IMR-90 (cell line): ENCODE results near the gene STPG1. TPM values are rescaled to one million over a fixed set of nuclear protein-coding genes. Genes with fewer than 3 reads are reported as not detected.

Source experiments
- ATAC-seq: fragments of 200-7000 bp; cut with Tn5 transposase; 2 replicates; pipeline ENCODE4 v1.9.1; 2020; ENCODE audit warnings: low read depth, mild to moderate bottlenecking, moderate library complexity
- BruUV-seq: library from RNA; stranded (reverse); fragments of 400-500 nt; replicated peaks from 2 replicates; lab custom pipeline; 2021; lab: Mats Ljungman, UMichigan
- CTCF ChIA-PET: fragments of 300-600 bp; formaldehyde crosslinking; extraction: SDS; loops from one replicate; lab custom pipeline; 2021; ENCODE audit warnings: antibody characterized with exemption; lab: Yijun Ruan, JAX
- POLR2A ChIA-PET: fragments of 300-600 bp; sonication (Branson Sonifier 250); formaldehyde crosslinking; loops from one replicate; lab custom pipeline; 2022; ENCODE audit warnings: antibody characterized with exemption; ENCODE audit not compliant: unreplicated experiment; lab: Charles Lee
- DNase-seq: peaks from one replicate; pipeline ENCODE4 v3.0.0; 2013
- H2AFZ ChIP-seq: replicated peaks from 2 replicates; pipeline ENCODE3; 2013; ENCODE audit warnings: low read length, mild to moderate bottlenecking; ENCODE audit not compliant: poor library complexity
- H2AK5ac ChIP-seq: 2 replicates; pipeline ENCODE4 v1.6.1; 2013; ENCODE audit warnings: low read depth, low read length, inconsistent platforms
- H2AK9ac ChIP-seq: replicated peaks from 2 replicates; pipeline ENCODE3; 2013; ENCODE audit warnings: mild to moderate bottlenecking, low read depth, low read length, moderate library complexity; ENCODE audit not compliant: poor library complexity
- H2BK120ac ChIP-seq: 2 replicates; pipeline ENCODE4 v1.6.1; 2013; ENCODE audit warnings: low read depth, low read length, inconsistent platforms
- H2BK15ac ChIP-seq: 3 replicates; pipeline ENCODE4 v1.6.1; 2013; ENCODE audit warnings: low read depth, low read length, inconsistent platforms
- H2BK20ac ChIP-seq: 2 replicates; pipeline ENCODE4 v1.6.1; 2013; ENCODE audit warnings: low read depth, mild to moderate bottlenecking, inconsistent platforms, low read length, moderate library complexity
- H2BK5ac ChIP-seq: 2 replicates; pipeline ENCODE4 v1.6.1; 2013; ENCODE audit warnings: mild to moderate bottlenecking, low read depth, low read length, inconsistent platforms; ENCODE audit not compliant: poor library complexity, severe bottlenecking
- H3K14ac ChIP-seq: replicated peaks from 2 replicates; pipeline ENCODE4 v1.6.1; 2013; ENCODE audit warnings: low read depth, low read length, inconsistent platforms
- H3K18ac ChIP-seq: 2 replicates; pipeline ENCODE4 v1.6.1; 2013; ENCODE audit warnings: low read depth, low read length, control low read depth
- H3K23ac ChIP-seq: 2 replicates; pipeline ENCODE4 v1.6.1; 2013; ENCODE audit warnings: low read depth, low read length, inconsistent platforms
- H3K27ac ChIP-seq: 2 replicates; pipeline ENCODE4 v1.5.1; 2013; ENCODE audit warnings: mild to moderate bottlenecking, control low read depth, low read length; ENCODE audit not compliant: insufficient read depth
- H3K27me3 ChIP-seq: 2 replicates; pipeline ENCODE4 v1.6.1; 2013; ENCODE audit warnings: low read length; ENCODE audit not compliant: control insufficient read depth, insufficient read depth
- H3K36me3 ChIP-seq: 2 replicates; pipeline ENCODE4 v1.6.1; 2013; ENCODE audit warnings: low read length, mixed read lengths; ENCODE audit not compliant: control insufficient read depth, insufficient read depth
- H3K4ac ChIP-seq: 2 replicates; pipeline ENCODE4 v1.6.1; 2013; ENCODE audit warnings: low read depth, low read length, inconsistent platforms
- H3K4me1 ChIP-seq: 2 replicates; pipeline ENCODE4 v1.6.1; 2013; ENCODE audit warnings: low read length, mixed read lengths; ENCODE audit not compliant: control insufficient read depth, insufficient read depth
- H3K4me2 ChIP-seq: 2 replicates; pipeline ENCODE4 v1.6.1; 2013; ENCODE audit warnings: low read depth, mild to moderate bottlenecking, control low read depth, low read length, moderate library complexity
- H3K4me3 ChIP-seq: 2 replicates; pipeline ENCODE4 v1.5.1; 2013; ENCODE audit warnings: low read depth, mild to moderate bottlenecking, control low read depth, low read length, moderate library complexity; ENCODE audit not compliant: insufficient read depth
- H3K56ac ChIP-seq: 2 replicates; pipeline ENCODE4 v1.6.1; 2013; ENCODE audit warnings: low read length, inconsistent platforms; ENCODE audit not compliant: insufficient read depth; ENCODE audit errors: extremely low read depth
- H3K79me1 ChIP-seq, 2 experiments: 2 replicates each; pipeline ENCODE4 v1.6.1; 2013; ENCODE audit warnings: low read length in 2 of 2, inconsistent platforms in 1 of 2, low read depth in 1 of 2
- H3K9ac ChIP-seq: 2 replicates; pipeline ENCODE4 v1.6.1; 2013; ENCODE audit warnings: low read depth, low read length, control low read depth
- H3K9me1 ChIP-seq: 2 replicates; pipeline ENCODE4 v1.6.1; 2013; ENCODE audit warnings: low read length, inconsistent platforms; ENCODE audit not compliant: insufficient read depth
- H3K9me3 ChIP-seq: 2 replicates; pipeline ENCODE4 v1.6.1; 2013; ENCODE audit warnings: low read length; ENCODE audit not compliant: control insufficient read depth, insufficient read depth
- H4K20me1 ChIP-seq: 2 replicates; pipeline ENCODE4 v1.6.1; 2013; ENCODE audit warnings: low read length, inconsistent platforms; ENCODE audit not compliant: insufficient read depth
- H4K5ac ChIP-seq: 2 replicates; pipeline ENCODE4 v1.6.1; 2013; ENCODE audit warnings: mild to moderate bottlenecking, low read depth, low read length, control low read depth
- H4K8ac ChIP-seq, 2 experiments: 2 replicates each; pipeline ENCODE4 v1.6.1; 2013; ENCODE audit warnings: low read depth in 2 of 2, low read length in 2 of 2, control low read depth in 1 of 2, inconsistent platforms in 1 of 2
- H4K91ac ChIP-seq: 2 replicates; pipeline ENCODE4 v1.6.1; 2013; ENCODE audit warnings: low read depth, low read length, inconsistent platforms; ENCODE audit not compliant: insufficient read depth
- CEBPB ChIP-seq: IDR thresholded peaks from 2 replicates; pipeline ENCODE4 v1.6.1; 2012; ENCODE audit warnings: low read depth, low read length, improper control_type of control experiment
- ELK1 ChIP-seq: fragments of 150-350 bp; IDR thresholded peaks from 2 replicates; pipeline ENCODE4 v1.6.1; 2016; ENCODE audit warnings: low read depth, mild to moderate bottlenecking, low read length, moderate library complexity, borderline replicate concordance
- MAZ ChIP-seq: IDR thresholded peaks from 2 replicates; pipeline ENCODE4 v1.6.1; 2012; ENCODE audit warnings: low read depth, mild to moderate bottlenecking, low read length, improper control_type of control experiment, moderate library complexity, borderline replicate concordance
- MXI1 ChIP-seq: IDR thresholded peaks from 2 replicates; pipeline ENCODE4 v1.6.1; 2012; ENCODE audit warnings: low read depth, mild to moderate bottlenecking, low read length, moderate library complexity, borderline replicate concordance
- RAD21 ChIP-seq: IDR thresholded peaks from 2 replicates; pipeline ENCODE4 v1.6.1; 2012; ENCODE audit warnings: low read length, improper control_type of control experiment
- SMC3 ChIP-seq: fragments of 150-350 bp; IDR thresholded peaks from 2 replicates; pipeline ENCODE4 v1.6.1; 2016; ENCODE audit warnings: low read depth, mild to moderate bottlenecking, antibody characterized with exemption, low read length, moderate library complexity
- WGBS, 2 experiments: methylation state at CpG; one replicate each; pipeline versions ENCODE4 v1.1.5 to v1.1.7; 2013; ENCODE audit warnings: missing lambda C conversion rate in 2 of 2; ENCODE audit not compliant: insufficient read length in 1 of 2; ENCODE audit errors: extremely low coverage in 2 of 2; 5-methylcytosine and 5-hydroxymethylcytosine counted together
- dilution Hi-C: fragments of 300-500 bp; cut with HindIII; formaldehyde crosslinking; loops from one replicate; pipeline ENCODE4 v1.14.3; 2018; ENCODE audit warnings: low sequenced_read_pairs; ENCODE audit not compliant: unreplicated experiment
- in situ Hi-C: fragments of 300-500 bp; cut with MboI; formaldehyde crosslinking; loops from 3 replicates; pipeline ENCODE4 v1.14.3; 2019; ENCODE audit warnings: low sequenced_read_pairs, inconsistent platforms, mixed read lengths
- intact Hi-C: fragments of 100-400 bp; cut with micrococcal nuclease; formaldehyde crosslinking; loops from 2 replicates; pipeline ENCODE4 v1.10.0; 2022
- polyA plus RNA-seq, 3 experiments: library from polyadenylated mRNA; depleted of rRNA; stranded (reverse); fragments of >200 nt; gene quantifications; 2 replicates each; pipeline ENCODE4 v1.2.3, GENCODE V29; 2012; ENCODE audit warnings: low replicate concordance in 1 of 3
- total RNA-seq: library from RNA; depleted of rRNA; stranded (reverse); fragments of >200 nt; gene quantifications from 2 replicates; pipeline ENCODE4 v1.2.3, GENCODE V29; 2012
- TF ChIP-seq, protein P1 (sequence below): fragments of 150-350 bp; IDR thresholded peaks from 2 replicates; pipeline ENCODE4 v1.6.1; 2017; ENCODE audit warnings: mild to moderate bottlenecking, antibody characterized with exemption, low read length, low read depth

STPG1 gene
- total and polyA plus RNA-seq, 2 of the 4 experiments (the other 2 are of a cell fraction), result 3.0 to 6.5 TPM

DNA sequence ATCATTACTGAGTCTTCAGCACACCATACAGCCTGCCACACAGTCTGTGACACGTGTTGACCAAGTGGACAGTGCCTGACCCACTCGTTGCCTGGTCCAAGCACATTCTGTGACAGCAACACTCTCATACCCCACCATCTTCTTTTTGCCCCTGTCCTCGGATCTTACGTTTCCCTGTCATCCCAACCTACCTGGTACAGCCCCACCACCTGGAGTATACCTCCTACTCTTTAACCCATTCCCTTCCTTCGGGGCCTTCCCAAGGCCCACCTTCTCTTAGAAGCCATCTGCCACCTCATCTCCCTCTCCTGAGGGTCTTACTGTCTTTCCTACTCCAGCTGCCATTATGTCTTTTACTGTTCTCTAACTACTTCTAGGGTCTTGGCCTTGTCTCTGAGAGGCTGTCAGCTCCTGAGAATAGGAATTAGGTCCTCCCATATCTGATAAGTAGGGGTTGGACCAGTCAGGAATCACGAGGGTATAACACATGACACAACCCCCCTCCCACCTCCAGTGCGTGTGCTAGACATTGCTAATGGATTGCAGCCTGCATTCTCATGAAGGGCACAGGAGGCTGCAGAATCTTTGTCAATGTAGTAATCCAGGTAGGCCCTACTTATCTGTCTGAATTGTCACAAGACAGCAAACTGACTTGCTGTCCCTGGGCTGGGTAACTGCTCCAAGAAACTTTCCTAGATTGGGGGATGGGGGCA lies 81.5 kb downstream of the STPG1 start (continued):
- TF ChIP-seq RAD21, result no peak

DNA sequence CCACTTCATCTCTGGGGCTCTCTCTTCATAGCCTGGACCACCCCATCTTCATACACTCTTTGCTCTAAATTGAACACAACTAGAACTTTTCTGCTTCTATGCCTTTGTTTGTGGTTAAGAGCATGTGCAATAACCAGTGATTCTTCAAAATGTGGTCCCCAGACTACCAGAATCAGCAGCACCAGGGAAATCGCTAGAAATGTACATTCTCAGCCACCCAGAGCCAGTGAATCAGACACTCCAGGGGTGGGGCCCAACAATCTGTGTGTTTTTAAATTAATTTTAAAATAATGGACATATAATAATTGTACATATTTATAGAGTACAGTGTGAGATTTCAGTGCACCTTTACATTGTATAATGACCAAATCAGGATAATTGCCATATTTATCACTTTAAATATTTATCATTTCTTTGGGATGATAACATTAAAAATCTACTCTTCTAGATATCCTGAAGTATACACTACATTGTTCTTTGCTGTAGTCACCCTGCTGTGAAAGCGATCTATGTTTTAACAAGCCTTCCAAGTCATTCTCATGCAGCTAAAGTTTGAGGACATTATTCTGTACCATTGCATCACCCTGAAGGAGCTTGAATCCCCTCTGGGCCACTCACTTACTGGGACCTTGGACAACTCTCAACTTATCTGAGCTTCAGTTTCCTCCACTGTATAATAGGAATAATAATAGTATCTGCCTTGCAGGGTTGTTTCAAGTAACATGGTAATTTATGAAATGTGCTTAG lies 83.6 kb downstream of the STPG1 start:
- 0% methylated on average over 1 of the region's 2 CpGs; no CpG with 5 or more reads in 1 of the 2 experiments for WGBS, 2 experiments
- TF ChIP-seq CEBPB, result peak; percentile 94
- TF ChIP-seq, protein P1, sequence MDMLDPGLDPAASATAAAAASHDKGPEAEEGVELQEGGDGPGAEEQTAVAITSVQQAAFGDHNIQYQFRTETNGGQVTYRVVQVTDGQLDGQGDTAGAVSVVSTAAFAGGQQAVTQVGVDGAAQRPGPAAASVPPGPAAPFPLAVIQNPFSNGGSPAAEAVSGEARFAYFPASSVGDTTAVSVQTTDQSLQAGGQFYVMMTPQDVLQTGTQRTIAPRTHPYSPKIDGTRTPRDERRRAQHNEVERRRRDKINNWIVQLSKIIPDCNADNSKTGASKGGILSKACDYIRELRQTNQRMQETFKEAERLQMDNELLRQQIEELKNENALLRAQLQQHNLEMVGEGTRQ, result no peak
- TF ChIP-seq MAZ, result no peak
- TF ChIP-seq SMC3, result no peak
- no peak for TF ChIP-seq MXI1
- no peak for TF ChIP-seq ELK1
- H2AK5ac ChIP-seq, result peak overlapping the region; percentile 81
- peak overlapping the region; percentile 83; the same call in 2 of the 3 replicates for H2BK15ac ChIP-seq
- peak overlapping the region; percentile 79 for H3K14ac ChIP-seq
- H4K5ac ChIP-seq, result peak overlapping the region; percentile 17; the same call in 1 of the 2 replicates
- no peaks in the 10 kb centered on the region for H3K9me3 ChIP-seq
- in situ Hi-C loops (no loop called here), dilution Hi-C loops (no loop called here), intact Hi-C loops (no loop called here)
- ChIA-PET CTCF (no interaction called here), POLR2A (no interaction called here)
- H2BK20ac ChIP-seq, result peak overlapping the region; percentile 94
- peak overlapping the region; percentile 89 for H4K91ac ChIP-seq
- H3K4me3 ChIP-seq, result no peak overlapping the region
- H2AK9ac ChIP-seq, result no peak overlapping the region
- H3K56ac ChIP-seq, result peak overlapping the region; percentile 67; the same call in 1 of the 2 replicates
- DNase-seq, result peak; percentile 86
- peaks cover 14% of the 10 kb centered on the region for H3K9me1 ChIP-seq
- peak overlapping the region; percentile 62 for H3K23ac ChIP-seq
- H4K8ac ChIP-seq, result peak overlapping the region; percentile 56 to 61; a peak in 3 of 4 replicates
- peak overlapping the region; percentile 14; the same call in 1 of the 2 replicates for H3K9ac ChIP-seq
- H4K20me1 ChIP-seq, result no peaks in the 10 kb centered on the region
- H2BK120ac ChIP-seq, result peak overlapping the region; percentile 92
- peaks cover 17% of the 10 kb centered on the region for H3K4me1 ChIP-seq
- H3K4ac ChIP-seq, result peak overlapping the region; percentile 64
- no peaks in the 10 kb centered on the region for H3K79me1 ChIP-seq
- H3K27ac ChIP-seq, result peak overlapping the region; percentile 65; the same call in 1 of the 2 replicates
- H2AFZ ChIP-seq, result no peak overlapping the region
- ATAC-seq, result peak; percentile 92
- H3K27me3 ChIP-seq, result peaks cover 18% of the 10 kb centered on the region
- BruUV-seq, result no TSS peak
- H3K36me3 ChIP-seq, result no peaks in the 10 kb centered on the region
- peak overlapping the region; percentile 61 for H2BK5ac ChIP-seq
- H3K18ac ChIP-seq, result peak overlapping the region; percentile 63
- 0 out of 2 replicates have a peak overlapping the region, but pooled peaks have one; percentile 9 for H3K4me2 ChIP-seq
